ENCODE data around the gene CATSPERB.
A peak's percentile ranks its signal among the peaks of the same experiment; 100 is the strongest.

CATSPERB gene

GRCh38 chr14:91731986-91732385, at the start of gene CATSPERB:
CATSPERB (minus strand) TSS chr14:91732086; CDS start chr14:91729479, 2,607 bp downstream.
- no peak within 1 kb of the TSS for H3K4me3 ChIP-seq (replicated peaks; ENCODE audit: low read depth, low read length)
- TF ChIP-seq CTCF (IDR thresholded peaks at IDR 0.05; ENCODE audit: low read length, missing control alignments), result no peak
- no peak for DNase-seq (ENCODE audit: low read depth)

- TF ChIP-seq CTCF (IDR thresholded peaks at IDR 0.05; ENCODE audit: low read length, missing control alignments), result no peak
- DNase-seq (ENCODE audit: low read depth), result no peak
- no peak overlapping the region for H3K4me3 ChIP-seq (replicated peaks; ENCODE audit: low read depth, low read length)
These were observed 48.6 kb upstream of the CATSPERB start for GRCh38 chr14:91780452-91780851.

- TF ChIP-seq CTCF (IDR thresholded peaks at IDR 0.05; ENCODE audit: low read length, missing control alignments), result no peak
- no peak for DNase-seq (ENCODE audit: low read depth)
- no peak overlapping the region for H3K4me3 ChIP-seq (replicated peaks; ENCODE audit: low read depth, low read length)
These were observed 46.3 kb upstream of the CATSPERB start for GRCh38 chr14:91778217-91778616.

- no peak for TF ChIP-seq CTCF (IDR thresholded peaks at IDR 0.05; ENCODE audit: low read length, missing control alignments)
- no peak for DNase-seq (ENCODE audit: low read depth)
- H3K4me3 ChIP-seq (replicated peaks; ENCODE audit: low read depth, low read length), result no peak overlapping the region
These were observed 42.5 kb upstream of the CATSPERB start for GRCh38 chr14:91774140-91775096.

- H3K4me3 ChIP-seq (replicated peaks; ENCODE audit: low read depth, low read length), result no peak overlapping the region
- DNase-seq (ENCODE audit: low read depth), result no peak
- TF ChIP-seq CTCF (IDR thresholded peaks at IDR 0.05; ENCODE audit: low read length, missing control alignments), result no peak
These were observed 38.3 kb upstream of the CATSPERB start for GRCh38 chr14:91770185-91770584.

GRCh38 chr14:91755570-91756295, 23.8 kb upstream of the CATSPERB start:
- DNase-seq (ENCODE audit: low read depth), result peak; percentile 62
- H3K4me3 ChIP-seq (replicated peaks; ENCODE audit: low read depth, low read length), result no peak overlapping the region
- no peak for TF ChIP-seq CTCF (IDR thresholded peaks at IDR 0.05; ENCODE audit: low read length, missing control alignments)
